C1 segment of cervical spinal cord (tissue), 14 donors: ENCODE data around the gene DENND2A.
"Not testable (repeated sequence)": the region's sequence is repeated elsewhere in the genome, so short reads cannot be mapped to it uniquely, and the experiment has no call there.

Experiments used
- DNase-seq, 14 donors: peaks; one replicate each; lab custom pipeline; 2025; lab: John Stamatoyannopoulos, UW

Gene DENND2A

DNA sequence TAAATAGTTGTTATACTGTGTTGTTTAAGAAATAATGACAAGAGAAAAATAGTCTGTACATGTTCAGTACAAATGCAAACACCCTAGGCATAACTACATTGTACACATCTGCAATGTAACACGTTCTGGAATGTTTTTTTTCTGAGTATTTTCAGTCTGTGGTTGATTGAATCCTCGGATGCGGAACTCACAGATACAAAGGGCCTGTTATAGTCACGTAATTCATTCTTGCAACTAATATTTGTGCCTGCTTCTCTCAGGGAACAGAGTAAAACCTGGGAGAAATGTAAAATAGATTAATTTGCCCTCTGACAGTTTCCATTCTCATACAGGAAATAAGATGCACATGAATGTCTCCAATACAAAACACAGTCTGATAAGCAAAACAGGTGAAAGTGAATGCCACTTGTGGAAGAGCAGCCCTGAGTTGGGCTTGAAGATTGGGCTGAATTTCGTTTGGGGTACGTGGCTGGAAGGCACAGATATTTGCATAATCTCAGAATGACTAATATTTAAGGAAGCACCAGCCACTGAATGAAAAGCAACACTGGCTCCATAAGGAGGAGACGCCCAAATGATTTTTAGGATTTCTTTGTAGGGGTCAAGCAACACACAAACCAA lies 19.1 kb downstream of the DENND2A start:
- DNase-seq: no peak

DNA sequence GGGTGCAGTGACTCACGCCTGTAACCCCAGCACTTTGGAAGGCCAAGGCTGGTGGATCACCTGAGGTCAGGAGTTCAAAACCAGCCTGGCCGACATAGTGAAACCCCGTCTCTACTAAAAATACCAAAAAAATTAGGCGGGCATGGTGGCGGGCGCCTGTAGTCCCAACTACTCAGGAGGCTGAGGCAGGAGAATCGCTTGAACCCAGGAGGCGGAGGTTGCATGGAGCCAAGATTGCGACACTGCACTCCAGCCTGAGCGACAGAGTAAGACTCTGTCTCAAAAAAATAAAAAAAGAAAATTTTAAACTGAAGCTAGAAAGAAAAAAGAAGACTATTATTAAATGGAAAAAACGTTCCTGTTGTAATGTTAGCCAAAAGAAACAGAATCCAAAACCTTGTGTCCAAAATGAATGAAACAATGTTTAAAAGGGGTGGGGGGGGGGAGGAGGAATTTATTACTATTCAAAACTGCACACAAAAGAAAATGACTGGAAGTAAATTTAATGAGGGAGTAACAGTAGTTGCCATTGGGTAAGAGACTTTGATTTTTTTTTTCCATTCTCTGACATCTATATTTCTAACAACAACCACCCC lies 20.6 kb downstream of the DENND2A start:
- not testable (repeated sequence) for DNase-seq

DNA sequence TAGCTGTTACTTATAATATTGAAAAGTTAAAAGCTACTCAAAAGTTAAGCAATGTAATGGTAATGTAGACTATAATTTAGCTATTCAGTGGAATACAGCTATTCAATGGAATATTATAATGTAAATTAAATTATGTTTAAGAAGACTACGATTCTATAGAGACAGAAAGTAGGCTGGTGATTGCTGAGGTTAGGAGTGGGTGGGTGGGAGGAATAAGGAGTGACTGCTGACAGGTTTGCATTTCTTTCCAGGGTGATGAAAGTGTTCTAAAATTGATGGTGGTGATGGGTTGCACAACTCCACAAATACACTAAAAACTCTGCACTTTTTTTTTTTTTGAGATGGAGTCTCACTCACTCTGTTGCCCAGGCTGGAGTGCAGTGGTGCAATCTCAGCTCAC lies 21.4 kb downstream of the DENND2A start:
- DNase-seq: no peak

DNA sequence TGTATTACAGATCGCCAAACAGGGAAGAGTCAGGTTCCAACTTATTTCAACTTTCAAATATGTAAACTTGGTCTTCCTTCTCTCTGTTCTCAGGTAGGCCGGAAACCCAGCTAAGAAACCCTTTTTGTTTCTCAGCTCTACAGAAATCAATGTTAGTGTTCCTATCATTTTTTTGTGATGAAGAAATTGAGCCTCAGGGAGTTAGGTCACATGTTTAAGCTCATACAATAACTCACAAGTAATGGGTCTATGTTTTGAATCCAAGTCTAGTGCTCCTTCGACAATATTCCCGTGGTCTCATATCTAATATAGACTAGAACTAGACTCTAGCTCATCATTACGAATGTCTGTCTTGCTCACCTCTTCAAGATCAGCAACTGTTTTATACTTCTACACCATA lies 22.3 kb downstream of the DENND2A start:
- no peak for DNase-seq

DNA sequence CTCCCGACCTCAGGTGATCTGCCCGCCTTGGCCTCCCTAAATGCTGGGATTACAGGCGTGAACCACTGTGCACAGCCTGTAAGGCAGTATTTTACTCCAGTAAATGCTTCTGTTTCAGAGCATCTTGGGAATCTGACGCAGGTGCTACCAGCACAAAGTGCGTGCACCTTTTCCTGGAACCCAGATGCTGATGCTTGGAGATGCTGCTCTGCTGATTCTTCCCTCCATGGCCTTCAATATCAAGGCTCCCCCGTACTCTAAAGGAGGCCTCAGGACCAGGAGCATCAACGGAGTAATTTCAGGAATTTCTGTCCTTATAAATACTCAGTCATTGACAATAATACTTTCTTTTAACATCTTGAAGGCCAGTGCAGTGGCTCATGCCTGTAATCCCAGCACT lies 23.5 kb downstream of the DENND2A start:
- DNase-seq: no peak

DNA sequence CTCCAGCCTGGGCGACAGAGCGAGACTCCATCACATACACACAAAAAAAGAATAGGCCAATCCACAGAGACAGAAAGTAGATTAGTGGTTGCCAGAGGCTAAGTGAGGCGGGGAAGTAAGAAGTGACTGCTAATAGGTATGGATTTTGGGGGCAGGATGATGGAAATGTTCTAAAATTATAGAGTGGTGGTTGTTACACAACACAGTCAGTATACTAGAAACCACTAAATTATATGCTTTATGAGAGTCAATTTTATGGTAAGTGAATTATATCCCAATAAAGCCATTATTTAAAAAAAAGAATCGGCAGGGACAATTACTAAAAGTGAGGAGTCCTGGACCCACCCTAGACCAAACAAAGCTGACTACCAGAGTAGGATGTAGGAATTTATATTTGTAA lies 24.3 kb downstream of the DENND2A start:
- no peak for DNase-seq

DNA sequence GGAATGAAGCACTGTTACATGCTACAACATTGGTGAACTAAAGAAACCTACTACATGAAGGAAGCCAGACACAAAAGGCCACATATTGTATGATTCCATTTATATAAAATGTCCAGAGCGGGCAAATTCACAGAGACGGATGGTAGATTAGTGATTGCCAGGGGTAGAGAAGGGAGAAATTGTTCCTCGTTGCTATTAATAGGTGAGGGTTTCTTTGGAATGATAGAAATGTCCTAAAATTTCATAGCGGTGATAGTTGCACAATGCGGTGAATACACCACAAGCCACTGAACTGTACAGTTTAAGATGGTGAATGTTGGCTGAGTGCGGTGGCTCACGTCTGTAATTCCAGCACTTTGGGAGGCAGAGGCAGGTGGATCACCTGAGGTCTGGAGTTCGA lies 29.0 kb downstream of the DENND2A start:
- no peak for DNase-seq

DNA sequence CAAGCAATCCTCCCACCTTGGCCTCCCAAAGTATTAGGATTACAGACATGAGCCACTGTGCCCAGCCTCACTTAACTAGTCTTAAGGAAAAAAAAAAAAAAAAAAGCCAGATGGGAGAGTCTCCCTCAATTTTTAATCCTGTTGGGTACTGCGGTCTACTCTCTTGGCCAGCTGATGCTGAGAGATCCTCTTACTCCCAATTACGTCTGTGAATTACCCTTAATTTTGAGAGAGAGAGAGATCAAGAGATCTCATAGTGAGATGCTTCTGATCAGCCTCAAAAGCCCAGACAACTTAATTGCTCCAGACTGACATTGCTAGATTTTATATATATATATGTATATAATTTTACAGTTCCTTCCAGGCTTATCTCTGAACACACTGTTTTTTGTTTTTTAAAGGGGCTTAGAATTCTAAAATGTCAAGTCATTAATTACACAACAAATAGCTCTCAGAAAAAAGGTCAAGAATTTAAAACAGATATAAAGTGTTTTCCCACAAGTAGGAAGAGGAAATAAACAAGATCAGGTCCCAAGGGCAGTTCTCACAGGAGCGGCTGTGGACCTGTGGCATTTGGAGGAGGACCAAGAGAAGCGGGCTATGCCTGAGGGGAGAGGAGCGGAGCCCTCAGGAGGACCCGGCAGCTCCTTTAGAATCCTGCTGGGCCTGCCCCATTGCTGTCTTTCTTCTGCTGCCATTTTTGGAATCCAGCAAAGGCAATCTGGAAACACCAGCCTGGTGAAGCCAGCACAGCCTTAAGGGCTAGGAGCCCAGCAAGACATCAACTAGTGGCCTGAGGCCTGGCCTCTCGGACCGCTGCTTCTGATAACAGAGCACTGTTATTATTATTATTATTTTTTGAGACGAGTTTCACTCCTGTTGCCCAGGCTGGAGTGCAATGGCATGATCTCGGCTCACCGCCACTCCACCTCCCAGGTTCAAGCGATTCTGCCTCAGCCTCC lies 30.1 kb downstream of the DENND2A start:
- no peak for DNase-seq

DNA sequence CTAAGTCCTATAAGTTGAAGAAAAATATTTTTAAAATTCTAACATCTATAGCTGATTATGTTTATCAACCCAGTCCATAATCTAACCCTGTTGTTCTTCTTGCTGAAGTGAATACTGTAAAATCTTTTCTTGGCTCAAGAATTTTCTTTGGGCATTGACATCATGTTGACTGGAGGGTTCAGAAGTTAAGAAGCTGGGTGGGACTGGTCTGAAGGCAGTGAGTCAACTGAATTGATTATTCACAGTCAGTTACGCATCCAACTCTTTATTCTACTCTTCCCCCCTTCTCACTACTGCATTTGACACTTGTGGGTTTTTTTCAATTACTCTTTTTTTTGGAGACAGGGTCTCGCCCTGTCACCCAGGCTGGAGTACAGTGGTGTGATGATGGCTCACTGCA lies 31.0 kb downstream of the DENND2A start:
- DNase-seq: no peak

DNA sequence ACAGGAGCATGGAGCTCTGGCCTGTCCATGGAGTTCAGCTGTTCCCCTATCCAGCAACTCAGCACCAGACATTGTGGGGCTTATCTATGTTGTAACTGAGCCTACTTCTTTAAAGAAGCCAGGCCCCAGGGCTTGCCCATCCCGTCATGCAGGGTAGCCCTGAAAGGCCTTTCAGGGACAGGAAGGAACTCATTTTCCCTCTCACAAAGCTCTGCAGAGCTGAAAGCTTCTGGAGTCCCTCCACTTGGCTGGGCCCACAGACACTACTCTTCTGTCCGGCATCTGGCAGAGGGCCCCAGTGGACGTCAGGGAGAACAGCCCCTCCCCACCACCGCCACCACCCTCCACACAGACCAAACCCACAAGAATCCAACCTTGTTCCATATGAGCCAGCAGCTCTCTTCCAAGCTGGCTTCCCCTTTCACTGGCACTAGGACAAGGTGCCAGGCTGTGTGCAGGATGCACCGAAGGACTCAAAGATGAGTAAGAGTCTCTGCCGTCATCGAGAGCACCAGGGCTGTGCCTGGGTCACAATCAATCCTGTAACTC lies 33.1 kb downstream of the DENND2A start:
- DNase-seq: peak in 12 of 14 donors; percentile 43 to 94 (median 72)

DNA sequence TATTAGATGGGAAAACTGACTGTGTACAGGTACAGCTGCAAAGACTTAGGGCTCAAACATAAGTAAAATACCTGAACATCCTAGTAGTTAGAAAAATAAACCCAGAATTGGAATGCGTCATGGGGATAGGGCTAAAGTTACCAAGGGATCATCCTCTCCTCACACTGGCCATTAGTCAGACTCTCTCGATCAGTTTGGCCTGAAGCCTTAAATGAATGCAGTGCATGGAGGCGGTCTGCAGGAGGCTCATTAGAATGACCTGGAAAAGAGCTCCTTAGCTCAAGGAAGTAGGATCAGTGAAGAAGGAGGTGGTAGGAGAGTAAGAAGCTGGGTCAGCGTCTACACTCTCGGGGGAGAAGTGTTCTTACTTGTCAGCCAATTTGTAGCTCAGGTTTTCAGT lies 35.3 kb downstream of the DENND2A start:
- no peak for DNase-seq

DNA sequence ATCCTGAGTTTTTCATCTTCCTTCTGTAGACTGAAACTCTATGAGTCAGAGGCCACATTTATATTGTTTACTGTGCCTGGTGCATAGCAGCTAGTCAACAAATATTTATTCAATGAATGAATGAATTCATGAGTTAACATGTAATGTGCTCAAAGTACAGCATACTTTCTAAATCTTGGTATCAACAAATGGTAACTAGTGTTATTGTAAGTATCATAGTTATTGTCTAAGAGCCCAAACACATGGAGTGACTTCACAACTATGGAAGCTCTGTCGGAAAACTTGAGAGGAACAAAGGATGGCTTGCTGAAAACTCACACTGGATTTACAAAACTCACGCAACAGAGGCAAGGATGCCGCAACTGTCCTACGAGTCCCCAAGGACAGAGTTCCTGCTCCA lies 35.9 kb downstream of the DENND2A start:
- DNase-seq: no peak

DNA sequence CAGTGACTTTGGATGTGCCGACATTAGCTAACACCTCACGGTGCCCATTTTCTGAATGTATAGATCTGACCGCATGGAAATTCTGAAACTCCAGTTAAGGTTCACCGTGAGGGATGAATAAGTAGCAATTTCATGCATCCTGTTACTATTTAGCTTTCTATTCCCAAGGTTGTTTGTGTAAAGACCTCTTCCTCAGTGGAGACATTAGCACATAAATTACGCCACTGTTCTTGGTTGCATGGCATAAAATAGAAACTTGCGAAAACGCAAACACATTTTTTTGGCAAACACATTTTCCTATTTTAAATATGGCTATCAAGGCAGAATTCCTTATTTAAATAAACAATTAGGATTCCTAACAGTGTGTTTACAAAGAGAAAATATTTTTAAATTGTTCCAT lies 36.5 kb downstream of the DENND2A start:
- DNase-seq: no peak

DNA sequence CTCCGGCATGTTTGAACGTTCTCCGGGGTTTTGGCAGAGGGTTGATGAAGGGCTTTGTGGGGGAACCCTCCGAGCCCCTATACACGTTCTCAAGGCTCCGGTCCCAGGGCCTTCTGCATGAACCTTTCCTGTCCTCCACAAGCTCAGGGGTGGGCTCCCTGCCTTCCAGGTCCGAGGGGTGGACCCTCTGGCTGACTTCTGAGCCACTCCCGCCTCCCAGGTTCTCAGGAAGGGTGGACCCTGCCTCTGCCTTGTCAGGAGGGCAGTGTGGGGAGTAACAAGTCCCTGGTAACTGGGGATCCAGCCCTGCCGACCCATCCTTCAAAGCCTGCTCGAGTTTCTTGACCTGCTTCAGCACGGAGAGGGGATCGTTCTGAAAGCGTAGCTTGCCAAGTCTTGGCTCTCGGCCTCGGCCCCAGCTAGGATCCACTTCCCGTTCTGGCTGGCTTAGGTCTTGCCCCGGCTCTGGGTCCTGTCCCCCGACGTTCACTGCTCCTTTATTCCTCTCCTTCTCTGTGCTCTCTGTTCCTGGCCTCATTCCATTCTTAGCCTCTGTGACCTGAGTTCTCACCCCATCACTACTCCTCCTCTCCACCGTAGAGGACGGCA lies 38.9 kb downstream of the DENND2A start:
- no peak for DNase-seq

DNA sequence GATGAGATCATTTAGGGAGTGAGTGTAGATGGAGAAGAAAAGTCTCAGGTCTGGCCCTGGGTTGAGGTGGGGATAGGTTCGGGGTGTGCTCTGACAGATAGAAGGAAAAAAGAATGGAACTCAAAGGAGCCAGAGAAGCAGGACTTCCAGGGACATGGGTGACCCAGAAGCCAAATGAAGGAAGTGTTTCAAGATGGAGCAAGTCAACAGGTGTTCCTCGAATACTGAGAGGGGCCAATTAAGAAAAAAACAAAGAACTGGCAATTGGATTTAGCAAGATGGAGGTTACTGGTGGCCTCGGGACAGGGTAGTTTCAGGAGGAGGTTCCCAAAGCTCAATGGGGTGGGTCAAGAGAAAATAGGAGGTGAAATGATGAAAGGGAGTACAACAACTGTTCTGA lies 40.3 kb downstream of the DENND2A start:
- no peak for DNase-seq

DNA sequence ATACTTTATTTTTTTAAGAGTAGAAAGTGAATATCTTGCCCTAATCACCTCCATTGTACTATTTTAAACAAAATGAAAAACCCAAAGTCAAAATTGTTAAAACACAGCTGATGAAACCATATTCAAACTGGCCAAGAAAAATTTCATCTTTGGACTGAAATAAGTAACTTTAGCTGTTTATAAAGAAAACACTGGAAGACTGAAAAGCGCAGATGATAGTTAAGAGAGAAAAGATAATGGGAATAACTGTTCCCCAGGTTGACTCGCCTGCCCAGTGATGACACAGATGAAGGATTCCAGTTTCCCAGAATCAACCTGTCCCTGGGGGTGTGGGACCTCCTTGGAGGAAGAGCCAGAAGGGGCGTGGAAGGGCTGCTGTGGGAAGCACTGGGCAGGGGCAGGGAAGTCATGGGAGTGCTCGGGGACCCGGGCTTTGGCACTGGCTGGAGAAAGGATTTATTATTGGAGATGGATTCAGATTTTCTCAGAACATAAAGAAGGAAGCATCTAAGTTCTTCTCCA lies 43.1 kb downstream of the DENND2A start:
- DNase-seq: no peak

DNA sequence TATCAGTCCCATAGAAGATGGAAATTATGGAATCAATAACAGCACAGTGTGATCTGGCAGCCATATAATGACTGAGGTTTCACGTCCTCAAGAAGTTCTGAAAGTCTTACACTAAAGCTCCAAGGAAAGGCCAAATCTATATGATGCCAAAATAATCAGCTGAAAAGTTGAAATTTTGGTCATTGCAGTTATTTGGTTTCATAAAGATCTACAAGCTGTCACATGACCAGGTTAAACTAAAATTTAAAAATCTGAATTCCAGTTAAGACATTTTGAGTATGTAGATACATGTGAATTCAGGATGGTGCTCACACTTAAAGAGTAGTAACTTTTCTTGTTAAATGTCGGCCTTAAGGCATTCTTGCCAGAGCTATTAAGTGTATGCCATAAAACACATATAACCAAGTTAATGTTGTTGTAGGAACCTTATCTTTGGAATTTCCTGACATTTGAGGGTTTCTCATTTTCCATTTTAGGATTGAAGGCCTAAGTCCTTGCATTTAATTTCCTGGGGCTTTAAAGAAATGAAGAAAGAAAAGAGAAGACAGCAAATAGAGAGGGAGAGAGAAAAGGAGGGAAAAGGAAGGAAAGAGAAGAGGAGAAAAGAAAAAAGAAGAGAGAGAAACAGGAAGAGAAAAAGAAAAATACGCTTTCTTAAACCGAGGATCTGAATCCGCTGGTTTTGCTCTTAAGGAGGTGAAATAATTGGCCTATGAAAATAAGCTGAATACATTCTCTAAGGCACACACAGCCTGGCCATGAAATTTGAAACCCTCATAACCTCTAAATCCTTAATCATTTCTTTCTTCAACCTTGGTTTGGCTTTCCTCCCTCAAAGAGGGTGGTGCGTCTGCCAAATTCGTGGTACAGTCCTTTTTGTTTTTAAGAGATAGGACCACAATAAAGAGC lies 43.8 kb downstream of the DENND2A start:
- DNase-seq: no peak

DNA sequence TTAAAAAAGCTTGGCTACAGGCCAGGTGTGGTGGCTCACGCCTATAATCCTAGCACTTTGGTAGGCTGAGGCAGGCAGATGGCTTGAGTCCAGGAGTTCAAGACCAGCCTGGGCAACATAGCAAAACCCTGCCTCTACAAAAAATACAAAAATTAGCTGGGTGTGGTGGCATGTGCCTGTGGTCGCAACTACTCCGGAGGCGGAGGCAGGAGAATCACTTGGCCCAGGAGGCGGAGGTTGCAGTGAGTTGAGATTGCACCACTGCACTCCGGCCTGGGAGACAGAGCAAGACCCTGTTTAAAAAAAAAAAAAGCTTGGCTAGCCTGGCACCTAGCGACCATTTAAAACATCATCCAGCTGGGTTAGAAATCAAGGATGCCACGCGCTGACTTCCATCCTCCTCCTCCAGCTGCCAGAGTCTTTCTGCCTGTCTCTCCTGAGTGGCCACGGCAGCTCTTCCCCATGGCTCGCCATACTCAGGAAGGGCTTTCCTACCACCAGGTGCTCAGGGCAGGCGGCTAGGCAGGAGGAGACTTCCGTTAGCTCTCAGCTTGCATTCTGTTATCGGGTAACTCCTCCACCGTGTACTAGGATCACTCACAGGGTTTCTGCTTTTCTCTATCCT lies 45.0 kb downstream of the DENND2A start:
- no peak for DNase-seq

DNA sequence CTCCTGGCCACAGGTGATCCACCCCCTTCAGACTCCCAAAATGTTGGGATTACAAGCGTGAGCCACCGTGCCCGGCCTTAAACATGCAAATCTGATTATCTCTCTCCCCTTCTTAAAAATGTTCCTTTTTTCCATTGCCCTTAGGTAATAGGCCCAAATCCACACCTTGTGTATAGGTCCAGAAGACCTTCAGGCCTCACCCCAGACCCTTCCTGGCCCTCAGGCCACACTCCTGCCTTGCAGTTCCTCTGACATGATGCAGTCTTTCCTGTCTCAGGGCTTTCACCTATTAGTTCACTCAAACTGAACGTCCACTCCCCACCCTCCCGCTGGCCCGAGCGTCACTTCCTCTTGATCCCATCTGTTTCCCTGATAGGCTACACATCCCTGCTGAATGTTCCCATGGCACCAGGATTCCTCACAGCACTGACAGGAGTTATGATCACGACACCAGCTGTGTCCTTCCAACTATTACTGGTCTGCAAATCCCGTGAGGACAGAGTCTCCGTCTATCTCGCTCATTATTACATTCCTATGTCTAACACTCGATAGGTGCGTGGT lies 46.4 kb downstream of the DENND2A start:
- DNase-seq: no peak

DNA sequence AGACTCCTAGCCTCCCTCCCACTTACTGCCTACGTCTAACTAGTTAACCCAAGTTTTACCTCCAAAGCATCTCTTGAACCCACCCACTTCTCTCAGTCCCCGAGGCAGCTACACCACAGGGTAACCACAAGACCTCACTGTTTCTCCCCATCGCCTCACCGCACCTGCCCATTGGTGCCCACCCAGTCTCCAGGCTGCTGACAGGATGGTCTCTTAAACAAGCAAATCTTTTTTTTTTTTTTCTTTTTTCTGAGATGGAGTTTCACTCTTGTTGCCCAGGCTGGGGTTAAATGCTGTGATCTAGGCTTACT lies 47.0 kb downstream of the DENND2A start:
- DNase-seq: no peak
